ENCODE data around the gene TBX15.

GRCh38 chr1:118973032-118973431 lies 15.1 kb downstream of the TBX15 start:
- TF ChIP-seq ARNT (IDR thresholded peaks at IDR 0.05) = no peak
- no peak for TF ChIP-seq NFRKB (IDR thresholded peaks at IDR 0.05)
